HepG2 (cell line): ENCODE measurements around the gene ANTXR1. TPM values are rescaled to one million over a fixed set of nuclear protein-coding genes. Genes with fewer than 3 reads are reported as not detected.

Source experiments
- CHD2 ChIP-seq: IDR thresholded peaks from 2 replicates; pipeline ENCODE4 v1.6.1; 2011; ENCODE audit warnings: low read depth, low read length, improper control_type of control experiment
- HDAC6 ChIP-seq: fragments of 200-600 bp; sonication (generic); IDR thresholded peaks from 2 replicates; pipeline ENCODE4 v1.7.0; 2017; ENCODE audit warnings: mild to moderate bottlenecking, antibody characterized with exemption, low read length, low read depth
- HES4 ChIP-seq: sonication (generic); formaldehyde crosslinking; IDR thresholded peaks from 2 replicates; pipeline ENCODE4 v1.9.0; 2021; ENCODE audit warnings: mild to moderate bottlenecking, missing genetic modification reagents, borderline replicate concordance
- KAT7 ChIP-seq: IDR thresholded peaks from 2 replicates; pipeline ENCODE4 v1.6.1; 2018; ENCODE audit warnings: borderline replicate concordance, missing compliant biosample characterization
- KLF13 ChIP-seq: sonication (generic); formaldehyde crosslinking; IDR thresholded peaks from 2 replicates; pipeline ENCODE4 v1.4.0; 2020; ENCODE audit warnings: mild to moderate bottlenecking, missing genetic modification reagents
- PATZ1 ChIP-seq: sonication (generic); formaldehyde crosslinking; IDR thresholded peaks from 2 replicates; pipeline ENCODE4 v1.4.0; 2020; ENCODE audit warnings: missing genetic modification reagents
- PAWR ChIP-seq: sonication (generic); formaldehyde crosslinking; IDR thresholded peaks from 2 replicates; pipeline ENCODE4 v1.4.0; 2020; ENCODE audit warnings: missing genetic modification reagents, mild to moderate bottlenecking, borderline replicate concordance
- POLR2AphosphoS5 ChIP-seq: IDR thresholded peaks from 2 replicates; pipeline ENCODE4 v1.6.1; 2012; ENCODE audit warnings: low read depth, low read length
- RBM39 ChIP-seq: fragments of 200-400 bp; formaldehyde crosslinking; IDR thresholded peaks from one replicate; pipeline ENCODE4 v1.6.1; 2018; ENCODE audit warnings: antibody characterized with exemption, mild to moderate bottlenecking, low read depth, low read length; ENCODE audit not compliant: poor library complexity, severe bottlenecking
- RFXAP ChIP-seq: sonication (generic); formaldehyde crosslinking; IDR thresholded peaks from 2 replicates; pipeline ENCODE4 v1.4.0; 2020; ENCODE audit warnings: missing genetic modification reagents, borderline replicate concordance
- SIN3B ChIP-seq: fragments of 150-350 bp; IDR thresholded peaks from 2 replicates; pipeline ENCODE4 v1.6.1; 2014; ENCODE audit warnings: low read length
- ZNF253 ChIP-seq: sonication (generic); formaldehyde crosslinking; IDR thresholded peaks from 2 replicates; pipeline ENCODE4 v1.8.0; 2022; ENCODE audit warnings: mild to moderate bottlenecking, missing genetic modification reagents, borderline replicate concordance
- ZNF256 ChIP-seq: sonication (generic); formaldehyde crosslinking; conservative IDR thresholded peaks from 2 replicates; pipeline ENCODE4 v1.4.0; 2020; ENCODE audit warnings: missing genetic modification reagents
- ZNF275 ChIP-seq: sonication (generic); formaldehyde crosslinking; IDR thresholded peaks from 2 replicates; pipeline ENCODE4 v1.8.0; 2022; ENCODE audit warnings: missing genetic modification reagents, mild to moderate bottlenecking, inconsistent platforms, borderline replicate concordance
- ZNF446 ChIP-seq: sonication (generic); formaldehyde crosslinking; IDR thresholded peaks from 2 replicates; pipeline ENCODE4 v1.5.0; 2020; ENCODE audit warnings: mild to moderate bottlenecking, missing genetic modification reagents
- ZNF619 ChIP-seq: sonication (generic); formaldehyde crosslinking; IDR thresholded peaks from 2 replicates; pipeline ENCODE4 v1.4.0; 2020; ENCODE audit warnings: mild to moderate bottlenecking, missing genetic modification reagents
- ZNF782 ChIP-seq: sonication (generic); formaldehyde crosslinking; IDR thresholded peaks from 2 replicates; pipeline ENCODE4 v1.4.0; 2020; ENCODE audit warnings: missing genetic modification reagents, mild to moderate bottlenecking, borderline replicate concordance
- polyA plus RNA-seq, 8 experiments: library from polyadenylated mRNA; depleted of rRNA in 3 of 8; stranded (reverse) in 7 of 8; unstranded in 1 of 8; fragments of >200 nt; fragmentation: Illumina TruSeq in 4 of 8; extraction: Trizol in 4 of 8; gene quantifications; 2 replicates each; pipeline versions ENCODE4 v1.2.1 to v1.2.3, GENCODE V29; 2011 to 2016; ENCODE audit warnings: low read depth in 4 of 8, missing spikeins in 1 of 8, mixed read lengths in 1 of 8; ENCODE audit not compliant: insufficient read depth in 1 of 8
- total RNA-seq, 5 experiments: library from RNA; depleted of rRNA; stranded (reverse); fragments of >200 nt; fragmentation: Illumina TruSeq; extraction: Trizol; gene quantifications; 2 replicates each; pipeline ENCODE4 v1.2.3, GENCODE V29; 2016; ENCODE audit warnings: low read depth in 1 of 5
- TF ChIP-seq, protein P1 (sequence below): fragments of 450-650 bp; IDR thresholded peaks from 2 replicates; pipeline ENCODE4 v1.6.1; 2017; ENCODE audit warnings: mild to moderate bottlenecking
- TF ChIP-seq, protein P2 (sequence below): sonication (generic); formaldehyde crosslinking; IDR thresholded peaks from 2 replicates; pipeline ENCODE4 v1.4.0; 2020; ENCODE audit warnings: missing genetic modification reagents
- TF ChIP-seq, protein P3 (sequence below): sonication (generic); formaldehyde crosslinking; IDR thresholded peaks from 2 replicates; pipeline ENCODE4 v1.5.1; 2020; ENCODE audit warnings: mild to moderate bottlenecking, missing genetic modification reagents, borderline replicate concordance

ANTXR1 gene
- total and polyA plus RNA-seq, 2 of the 13 experiments (the other 11 are each of a cell fraction or from before 2014, with no cell fraction given): 4.5 to 12.7 TPM

DNA sequence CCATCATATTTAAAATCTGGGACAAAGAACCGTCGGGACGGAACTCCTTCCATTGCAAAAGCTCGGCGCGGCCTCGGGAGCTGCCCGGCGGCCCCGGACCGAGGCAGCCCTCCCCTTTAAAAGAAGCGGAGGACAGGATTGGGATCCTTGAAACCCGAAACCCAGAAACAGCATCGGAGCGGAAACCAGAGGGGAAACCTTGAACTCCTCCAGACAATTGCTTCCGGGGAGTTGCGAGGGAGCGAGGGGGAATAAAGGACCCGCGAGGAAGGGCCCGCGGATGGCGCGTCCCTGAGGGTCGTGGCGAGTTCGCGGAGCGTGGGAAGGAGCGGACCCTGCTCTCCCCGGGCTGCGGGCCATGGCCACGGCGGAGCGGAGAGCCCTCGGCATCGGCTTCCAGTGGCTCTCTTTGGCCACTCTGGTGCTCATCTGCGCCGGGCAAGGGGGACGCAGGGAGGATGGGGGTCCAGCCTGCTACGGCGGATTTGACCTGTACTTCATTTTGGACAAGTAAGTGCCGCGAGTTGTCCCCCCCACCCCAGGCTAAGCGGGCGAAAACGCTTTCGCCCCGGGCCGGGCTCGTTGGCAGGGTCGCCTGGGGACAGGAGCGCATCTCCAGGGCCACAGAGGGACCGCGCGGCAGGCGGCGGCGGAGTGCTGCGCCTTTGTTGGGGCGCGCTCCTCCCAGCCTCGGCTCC, at the start of gene ANTXR1 (continued):
- TF ChIP-seq, protein P1, sequence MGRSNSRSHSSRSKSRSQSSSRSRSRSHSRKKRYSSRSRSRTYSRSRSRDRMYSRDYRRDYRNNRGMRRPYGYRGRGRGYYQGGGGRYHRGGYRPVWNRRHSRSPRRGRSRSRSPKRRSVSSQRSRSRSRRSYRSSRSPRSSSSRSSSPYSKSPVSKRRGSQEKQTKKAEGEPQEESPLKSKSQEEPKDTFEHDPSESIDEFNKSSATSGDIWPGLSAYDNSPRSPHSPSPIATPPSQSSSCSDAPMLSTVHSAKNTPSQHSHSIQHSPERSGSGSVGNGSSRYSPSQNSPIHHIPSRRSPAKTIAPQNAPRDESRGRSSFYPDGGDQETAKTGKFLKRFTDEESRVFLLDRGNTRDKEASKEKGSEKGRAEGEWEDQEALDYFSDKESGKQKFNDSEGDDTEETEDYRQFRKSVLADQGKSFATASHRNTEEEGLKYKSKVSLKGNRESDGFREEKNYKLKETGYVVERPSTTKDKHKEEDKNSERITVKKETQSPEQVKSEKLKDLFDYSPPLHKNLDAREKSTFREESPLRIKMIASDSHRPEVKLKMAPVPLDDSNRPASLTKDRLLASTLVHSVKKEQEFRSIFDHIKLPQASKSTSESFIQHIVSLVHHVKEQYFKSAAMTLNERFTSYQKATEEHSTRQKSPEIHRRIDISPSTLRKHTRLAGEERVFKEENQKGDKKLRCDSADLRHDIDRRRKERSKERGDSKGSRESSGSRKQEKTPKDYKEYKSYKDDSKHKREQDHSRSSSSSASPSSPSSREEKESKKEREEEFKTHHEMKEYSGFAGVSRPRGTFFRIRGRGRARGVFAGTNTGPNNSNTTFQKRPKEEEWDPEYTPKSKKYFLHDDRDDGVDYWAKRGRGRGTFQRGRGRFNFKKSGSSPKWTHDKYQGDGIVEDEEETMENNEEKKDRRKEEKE: no peak
- TF ChIP-seq ZNF253 (CRISPR knock-in tag) (0 out of 2 replicates have a peak, but pooled peaks have one; percentile 17), POLR2AphosphoS5 (no peak), ZNF256 (CRISPR knock-in tag) (no peak), ZNF619 (CRISPR knock-in tag) (no peak), SIN3B (no peak), ZNF275 (CRISPR knock-in tag) (no peak), ZNF446 (CRISPR knock-in tag) (peak; percentile 70; the same call in 1 of the 2 replicates), KAT7 (CRISPR knock-in tag) (peak; percentile 82; the same call in 1 of the 2 replicates), HDAC6 (peak; percentile 88; the same call in 1 of the 2 replicates), RFXAP (no peak), RBM39 (peak; percentile 23), ZNF782 (CRISPR knock-in tag) (no peak; the same call in 1 of the 2 replicates), PAWR (CRISPR knock-in tag) (no peak), HES4 (peak; percentile 74; the same call in 1 of the 2 replicates), CHD2 (no peak), KLF13 (CRISPR knock-in tag) (peak; percentile 83), PATZ1 (CRISPR knock-in tag) (peak; percentile 42)
- TF ChIP-seq, protein P2, sequence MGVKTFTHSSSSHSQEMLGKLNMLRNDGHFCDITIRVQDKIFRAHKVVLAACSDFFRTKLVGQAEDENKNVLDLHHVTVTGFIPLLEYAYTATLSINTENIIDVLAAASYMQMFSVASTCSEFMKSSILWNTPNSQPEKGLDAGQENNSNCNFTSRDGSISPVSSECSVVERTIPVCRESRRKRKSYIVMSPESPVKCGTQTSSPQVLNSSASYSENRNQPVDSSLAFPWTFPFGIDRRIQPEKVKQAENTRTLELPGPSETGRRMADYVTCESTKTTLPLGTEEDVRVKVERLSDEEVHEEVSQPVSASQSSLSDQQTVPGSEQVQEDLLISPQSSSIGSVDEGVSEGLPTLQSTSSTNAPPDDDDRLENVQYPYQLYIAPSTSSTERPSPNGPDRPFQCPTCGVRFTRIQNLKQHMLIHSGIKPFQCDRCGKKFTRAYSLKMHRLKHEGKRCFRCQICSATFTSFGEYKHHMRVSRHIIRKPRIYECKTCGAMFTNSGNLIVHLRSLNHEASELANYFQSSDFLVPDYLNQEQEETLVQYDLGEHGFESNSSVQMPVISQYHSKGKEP (CRISPR knock-in tag): peak; percentile 60; the same call in 1 of the 2 replicates
- TF ChIP-seq, protein P3, sequence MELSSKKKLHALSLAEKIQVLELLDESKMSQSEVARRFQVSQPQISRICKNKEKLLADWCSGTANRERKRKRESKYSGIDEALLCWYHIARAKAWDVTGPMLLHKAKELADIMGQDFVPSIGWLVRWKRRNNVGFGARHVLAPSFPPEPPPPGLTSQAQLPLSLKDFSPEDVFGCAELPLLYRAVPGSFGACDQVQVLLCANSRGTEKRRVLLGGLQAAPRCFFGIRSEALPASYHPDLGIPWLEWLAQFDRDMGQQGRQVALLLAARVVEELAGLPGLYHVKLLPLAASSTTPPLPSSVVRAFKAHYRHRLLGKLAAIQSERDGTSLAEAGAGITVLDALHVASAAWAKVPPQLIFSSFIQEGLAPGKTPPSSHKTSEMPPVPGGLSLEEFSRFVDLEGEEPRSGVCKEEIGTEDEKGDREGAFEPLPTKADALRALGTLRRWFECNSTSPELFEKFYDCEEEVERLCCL (CRISPR knock-in tag): 0 out of 2 replicates have a peak, but pooled peaks have one; percentile 21
